PC-9 (cell line): ENCODE data around the gene JARID2. TPM values are rescaled to one million over a fixed set of nuclear protein-coding genes. Genes with fewer than 3 reads are reported as not detected.

Source experiments
- BruUV-seq: library from RNA; stranded (reverse); fragments of 400-500 nt; replicated peaks from 2 replicates; lab custom pipeline; 2021; lab: Mats Ljungman, UMichigan
- CTCF ChIA-PET: fragments of 300-600 bp; sonication (Branson Sonifier 250); formaldehyde crosslinking; loops from one replicate; lab custom pipeline; 2022; ENCODE audit warnings: antibody characterized with exemption; lab: Charles Lee
- POLR2A ChIA-PET: fragments of 300-600 bp; sonication (Branson Sonifier 250); formaldehyde crosslinking; loops from one replicate; lab custom pipeline; 2022; ENCODE audit warnings: antibody characterized with exemption; ENCODE audit not compliant: unreplicated experiment; lab: Charles Lee
- DNase-seq, 2 experiments: peaks; one replicate each; pipeline versions ENCODE4 v3.0.0 to v3.0.0-alpha.2; 2015 to 2022; ENCODE audit warnings: mixed read lengths in 1 of 2
- H2AFZ ChIP-seq: fragments of 200-600 bp; sonication (generic); 2 replicates; pipeline ENCODE4 v1.8.1; 2017; ENCODE audit warnings: antibody characterized with exemption
- H3F3A ChIP-seq: fragments of 200-600 bp; sonication (generic); 2 replicates; pipeline ENCODE4 v1.8.1; 2017; ENCODE audit warnings: antibody characterized with exemption, mild to moderate bottlenecking, low read depth; ENCODE audit not compliant: insufficient read depth
- H3K27ac ChIP-seq: fragments of 200-600 bp; sonication (generic); 2 replicates; pipeline ENCODE4 v1.6.1; 2016; ENCODE audit warnings: mixed run types
- H3K27me3 ChIP-seq: fragments of 200-600 bp; sonication (generic); 2 replicates; pipeline ENCODE4 v1.6.1; 2016; ENCODE audit warnings: low read depth, mixed run types; ENCODE audit not compliant: insufficient read depth
- H3K36me3 ChIP-seq: fragments of 200-600 bp; sonication (generic); 2 replicates; pipeline ENCODE4 v1.6.1; 2016; ENCODE audit warnings: low read depth, mixed run types
- H3K4me1 ChIP-seq: fragments of 200-600 bp; sonication (generic); replicated peaks from 2 replicates; pipeline ENCODE4 v1.6.1; 2016; ENCODE audit warnings: mixed run types; ENCODE audit not compliant: insufficient read depth
- H3K4me2 ChIP-seq: fragments of 200-600 bp; sonication (generic); 2 replicates; pipeline ENCODE4 v1.6.1; 2017; ENCODE audit warnings: mixed run types
- H3K4me3 ChIP-seq: fragments of 200-600 bp; sonication (generic); 2 replicates; pipeline ENCODE4 v1.6.1; 2016; ENCODE audit warnings: mixed run types
- H3K79me2 ChIP-seq: fragments of 200-600 bp; sonication (generic); 2 replicates; pipeline ENCODE4 v1.6.1; 2017; ENCODE audit warnings: low read depth, mixed run types
- H3K9me2 ChIP-seq: fragments of 200-600 bp; sonication (generic); 2 replicates; pipeline ENCODE4 v1.8.1; 2017; ENCODE audit warnings: mild to moderate bottlenecking; ENCODE audit not compliant: insufficient read depth
- H3K9me3 ChIP-seq: fragments of 200-600 bp; sonication (generic); 2 replicates; pipeline ENCODE4 v1.8.1; 2016; ENCODE audit warnings: low read depth; ENCODE audit not compliant: insufficient read depth
- H4K20me1 ChIP-seq: fragments of 200-600 bp; sonication (generic); 2 replicates; pipeline ENCODE4 v1.8.1; 2017; ENCODE audit not compliant: insufficient read depth
- CTCF ChIP-seq: fragments of 200-600 bp; sonication (generic); conservative IDR thresholded peaks from 2 replicates; pipeline ENCODE4 v1.6.1; 2017; ENCODE audit warnings: mixed run types, antibody characterized with exemption, mild to moderate bottlenecking, moderate library complexity
- EZH2 ChIP-seq: fragments of 200-600 bp; sonication (generic); IDR thresholded peaks from 2 replicates; pipeline ENCODE4 v1.8.0; 2017; ENCODE audit warnings: antibody characterized with exemption, low read depth
- intact Hi-C: fragments of 100-400 bp; cut with micrococcal nuclease; formaldehyde crosslinking; loops from one replicate; pipeline ENCODE4 v1.10.0; 2022; ENCODE audit not compliant: unreplicated experiment
- total RNA-seq: library from RNA; stranded (reverse); gene quantifications from 2 replicates; pipeline ENCODE4 v1.2.3, GENCODE V29; 2021

JARID2 gene
- total RNA-seq, 1 experiment from 2014 or later = 35.0 TPM

- H3K9me2 ChIP-seq = no peaks in the 10 kb centered on the region
- intact Hi-C loops = no loop called here
- no peaks in the 10 kb centered on the region for H3K4me1 ChIP-seq
- no peak for DNase-seq
- no peaks in the 10 kb centered on the region for H3K79me2 ChIP-seq
- no peak overlapping the region for H3K27ac ChIP-seq
- TF ChIP-seq EZH2 = no peak
- TF ChIP-seq CTCF = no peak
- no peaks in the 10 kb centered on the region for H3K9me3 ChIP-seq
- ChIA-PET CTCF (interaction anchor here (0.6 kb wide), 1 partner anchor 291 kb away, joined by 3 read pairs; no protein-coding TSS in a partner anchor), POLR2A (no interaction called here)
- H2AFZ ChIP-seq = no peak overlapping the region
- no peak overlapping the region for H3K4me2 ChIP-seq
- no peaks in the 10 kb centered on the region for H3K27me3 ChIP-seq
- no peaks in the 10 kb centered on the region for H4K20me1 ChIP-seq
- H3K36me3 ChIP-seq = no peaks in the 10 kb centered on the region
- no peak overlapping the region for H3K4me3 ChIP-seq
- no TSS peak for BruUV-seq
- no peaks in the 10 kb centered on the region for H3F3A ChIP-seq
Measured at GRCh38 chr6:15206887-15207286, 39.0 kb upstream of the JARID2 start.

GRCh38 chr6:15207923-15208322 lies 37.9 kb upstream of the JARID2 start:
- Histone ChIP-seq H3F3A (no peaks in the 10 kb centered on the region), H2AFZ (no peak overlapping the region), H3K9me2 (no peaks in the 10 kb centered on the region), H3K79me2 (no peaks in the 10 kb centered on the region), H3K36me3 (no peaks in the 10 kb centered on the region), H3K9me3 (no peaks in the 10 kb centered on the region), H3K4me2 (no peak overlapping the region), H3K4me1 (no peaks in the 10 kb centered on the region), H3K4me3 (no peak overlapping the region), H3K27ac (no peak overlapping the region), H4K20me1 (no peaks in the 10 kb centered on the region), H3K27me3 (no peaks in the 10 kb centered on the region)
- intact Hi-C loops = no loop called here
- no TSS peak for BruUV-seq
- ChIA-PET POLR2A (interaction anchor here (0.5 to 0.6 kb wide), 2 partner anchors 24 to 225 kb away, joined by 3 read pairs; no protein-coding TSS in a partner anchor), CTCF (interaction anchor here (0.5 kb wide), 1 partner anchor 506 kb away, joined by 4 read pairs; no protein-coding TSS in a partner anchor)
- no peak for DNase-seq
- TF ChIP-seq EZH2 = no peak
- TF ChIP-seq CTCF = no peak

- POLR2A ChIA-PET = interaction anchor here (0.7 kb wide), 1 partner anchor 100 kb away, joined by 6 read pairs; no protein-coding TSS in a partner anchor
Measured at GRCh38 chr6:15213838-15214400, 31.9 kb upstream of the JARID2 start.

More at GRCh38 chr6:15213838-15214400, 31.9 kb upstream of the JARID2 start:
- H3K79me2 ChIP-seq = no peaks in the 10 kb centered on the region
- H3K36me3 ChIP-seq = no peaks in the 10 kb centered on the region
- no peak overlapping the region for H3K4me3 ChIP-seq
- CTCF ChIA-PET = no interaction called here
- H3K4me2 ChIP-seq = no peak overlapping the region
- TF ChIP-seq CTCF (no peak), EZH2 (no peak)
- H3K27ac ChIP-seq = no peak overlapping the region
- no peak overlapping the region for H2AFZ ChIP-seq
- BruUV-seq = no TSS peak
- H3K27me3 ChIP-seq = no peaks in the 10 kb centered on the region
- no peaks in the 10 kb centered on the region for H3K4me1 ChIP-seq
- DNase-seq = no peak
- no peaks in the 10 kb centered on the region for H4K20me1 ChIP-seq
- H3K9me3 ChIP-seq = no peaks in the 10 kb centered on the region
- no peaks in the 10 kb centered on the region for H3F3A ChIP-seq
- no peaks in the 10 kb centered on the region for H3K9me2 ChIP-seq
- intact Hi-C loops = no loop called here
